Measurements from ENCODE around the gene MYO9A.

MYO9A gene, protein sequence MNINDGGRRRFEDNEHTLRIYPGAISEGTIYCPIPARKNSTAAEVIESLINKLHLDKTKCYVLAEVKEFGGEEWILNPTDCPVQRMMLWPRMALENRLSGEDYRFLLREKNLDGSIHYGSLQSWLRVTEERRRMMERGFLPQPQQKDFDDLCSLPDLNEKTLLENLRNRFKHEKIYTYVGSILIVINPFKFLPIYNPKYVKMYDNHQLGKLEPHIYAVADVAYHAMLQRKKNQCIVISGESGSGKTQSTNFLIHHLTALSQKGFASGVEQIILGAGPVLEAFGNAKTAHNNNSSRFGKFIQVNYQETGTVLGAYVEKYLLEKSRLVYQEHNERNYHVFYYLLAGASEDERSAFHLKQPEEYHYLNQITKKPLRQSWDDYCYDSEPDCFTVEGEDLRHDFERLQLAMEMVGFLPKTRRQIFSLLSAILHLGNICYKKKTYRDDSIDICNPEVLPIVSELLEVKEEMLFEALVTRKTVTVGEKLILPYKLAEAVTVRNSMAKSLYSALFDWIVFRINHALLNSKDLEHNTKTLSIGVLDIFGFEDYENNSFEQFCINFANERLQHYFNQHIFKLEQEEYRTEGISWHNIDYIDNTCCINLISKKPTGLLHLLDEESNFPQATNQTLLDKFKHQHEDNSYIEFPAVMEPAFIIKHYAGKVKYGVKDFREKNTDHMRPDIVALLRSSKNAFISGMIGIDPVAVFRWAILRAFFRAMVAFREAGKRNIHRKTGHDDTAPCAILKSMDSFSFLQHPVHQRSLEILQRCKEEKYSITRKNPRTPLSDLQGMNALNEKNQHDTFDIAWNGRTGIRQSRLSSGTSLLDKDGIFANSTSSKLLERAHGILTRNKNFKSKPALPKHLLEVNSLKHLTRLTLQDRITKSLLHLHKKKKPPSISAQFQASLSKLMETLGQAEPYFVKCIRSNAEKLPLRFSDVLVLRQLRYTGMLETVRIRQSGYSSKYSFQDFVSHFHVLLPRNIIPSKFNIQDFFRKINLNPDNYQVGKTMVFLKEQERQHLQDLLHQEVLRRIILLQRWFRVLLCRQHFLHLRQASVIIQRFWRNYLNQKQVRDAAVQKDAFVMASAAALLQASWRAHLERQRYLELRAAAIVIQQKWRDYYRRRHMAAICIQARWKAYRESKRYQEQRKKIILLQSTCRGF (N-terminal part only)
- long read RNA-seq, donor 1: 0 reads
- long read RNA-seq, donor 2: 0 reads
- long read RNA-seq, donor 3, partial matches to known transcripts: 0 of 1 reads
- long read RNA-seq, donor 3, other reads (novel, unspliced or antisense): 0 of 1 reads
- long read RNA-seq, donor 4, full-length matches to known transcripts: 1 of 6 reads
- long read RNA-seq, donor 4, partial matches to known transcripts: 5 of 6 reads
- long read RNA-seq, donor 4, other reads (novel, unspliced or antisense): 0 of 6 reads
- long read RNA-seq, donor 5: 0 reads
- long read RNA-seq, donor 6, full-length matches to known transcripts: 2 of 35 reads
- long read RNA-seq, donor 6, partial matches to known transcripts: 33 of 35 reads
- long read RNA-seq, donor 6, other reads (novel, unspliced or antisense): 0 of 35 reads
- long read RNA-seq, donor 7: 0 reads
- long read RNA-seq, donor 8, full-length matches to known transcripts: 1 of 6 reads
- long read RNA-seq, donor 8, partial matches to known transcripts: 5 of 6 reads
- long read RNA-seq, donor 8, other reads (novel, unspliced or antisense): 0 of 6 reads

DNA sequence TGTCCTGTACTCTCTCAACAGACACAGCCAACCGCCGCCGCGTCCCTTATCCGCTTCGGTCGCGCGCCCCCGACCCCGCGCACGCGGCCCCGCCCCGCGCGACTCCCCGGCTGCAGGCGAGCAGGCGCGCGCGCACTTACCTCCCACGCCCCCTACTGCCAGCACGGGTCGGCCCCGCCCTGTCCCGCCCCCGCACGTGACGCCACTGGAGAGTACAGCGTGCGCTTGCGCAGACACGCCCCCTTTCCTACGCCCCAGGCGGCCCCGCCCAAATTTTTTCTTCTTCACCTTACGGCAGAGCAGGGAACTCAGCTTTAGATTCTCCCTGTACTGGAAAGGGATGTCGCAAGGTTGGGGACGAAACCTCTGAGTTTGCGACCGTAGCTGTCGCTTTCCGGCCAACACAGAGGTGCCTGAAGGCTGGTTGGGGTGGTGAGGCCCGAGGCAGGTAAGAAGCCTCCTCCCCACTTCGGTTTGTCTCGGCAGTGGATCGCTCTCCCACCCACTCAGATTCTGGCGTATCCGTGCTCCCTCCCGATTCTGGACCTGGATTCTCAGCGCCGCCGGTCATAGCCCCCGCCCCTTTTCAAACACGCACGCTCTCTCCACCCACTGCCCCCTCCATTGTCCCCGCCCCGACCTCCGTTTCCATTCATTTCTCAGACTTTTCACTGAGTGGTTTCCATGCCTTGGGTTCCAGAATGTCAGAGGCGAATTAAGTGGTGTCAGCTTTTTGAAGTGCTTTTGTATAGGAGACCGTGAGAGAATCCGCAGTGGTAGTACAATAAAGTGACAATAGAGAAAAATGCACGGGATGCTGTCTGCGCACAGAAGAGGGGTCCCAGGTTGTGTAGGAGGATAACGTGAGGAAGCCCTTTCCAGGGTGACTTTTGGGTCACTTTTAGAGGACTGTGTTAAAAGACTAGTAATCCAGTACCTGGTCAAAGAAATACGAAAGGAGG, at the start of gene MYO9A, which contains the start of gene SENP8:
TSS of gene MYO9A (minus strand) at position 134 of the 962 bp plus-strand sequence. CDS start 71,587 bp downstream, outside the sequence.
TSS of gene SENP8 (plus strand) at position 387 of the 962 bp plus-strand sequence. CDS start 21,221 bp downstream, outside the sequence.
- DNase-seq: peak; percentile 98

DNA sequence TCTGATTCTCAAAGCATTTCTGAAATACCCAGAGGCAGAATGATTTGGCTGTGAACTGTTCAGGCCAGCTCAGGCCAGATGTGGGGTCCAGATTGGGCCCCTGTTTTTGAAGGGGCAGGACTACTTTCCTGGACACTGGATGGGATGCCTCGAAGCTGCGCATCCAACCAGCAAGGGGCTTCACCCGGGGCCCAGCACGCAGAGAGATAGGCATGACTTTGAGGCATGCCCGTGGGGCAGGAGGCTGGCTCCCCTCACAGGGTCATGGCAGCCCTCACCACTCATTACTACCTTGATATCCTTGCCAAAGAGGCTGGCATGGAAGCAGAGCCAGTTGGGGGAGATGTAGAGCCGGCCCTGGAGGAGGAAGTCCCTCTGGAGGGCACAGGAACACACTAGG, 49.5 kb upstream of the MYO9A start:
- DNase-seq: no peak

DNA sequence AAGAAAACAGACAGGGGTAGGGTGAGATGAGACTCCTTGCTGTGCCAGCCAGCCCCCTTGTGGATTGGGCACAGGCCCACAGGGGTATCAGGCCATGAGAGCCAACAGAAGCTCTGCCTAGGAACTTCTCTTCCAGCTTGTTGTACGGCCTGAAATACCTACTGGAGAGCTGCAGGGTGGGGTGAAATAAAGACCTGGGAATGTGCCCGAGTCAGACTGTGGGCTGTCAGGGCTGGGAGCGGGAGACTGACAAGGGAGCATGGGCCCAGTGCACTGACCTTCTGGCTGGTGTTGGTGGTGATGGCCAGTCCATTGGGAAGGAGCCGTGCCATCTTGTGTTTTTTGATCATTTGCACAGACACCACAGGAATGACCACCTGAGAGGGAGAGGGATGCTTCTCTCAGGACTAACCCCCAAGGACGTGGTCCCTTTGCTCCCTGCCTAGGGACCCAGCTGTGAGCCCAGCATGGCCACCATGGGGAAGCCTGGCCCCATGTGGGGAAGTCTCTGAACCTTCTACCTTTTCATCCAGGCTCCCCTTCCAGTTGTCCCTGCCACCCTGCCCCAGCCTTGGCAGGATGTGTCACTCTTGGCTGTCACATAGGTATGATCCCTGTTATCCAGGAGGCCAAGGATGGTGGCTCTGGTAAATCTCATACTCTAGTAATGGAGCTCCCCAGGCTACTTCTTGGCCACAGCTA, 48.9 kb upstream of the MYO9A start:
- DNase-seq: no peak

DNA sequence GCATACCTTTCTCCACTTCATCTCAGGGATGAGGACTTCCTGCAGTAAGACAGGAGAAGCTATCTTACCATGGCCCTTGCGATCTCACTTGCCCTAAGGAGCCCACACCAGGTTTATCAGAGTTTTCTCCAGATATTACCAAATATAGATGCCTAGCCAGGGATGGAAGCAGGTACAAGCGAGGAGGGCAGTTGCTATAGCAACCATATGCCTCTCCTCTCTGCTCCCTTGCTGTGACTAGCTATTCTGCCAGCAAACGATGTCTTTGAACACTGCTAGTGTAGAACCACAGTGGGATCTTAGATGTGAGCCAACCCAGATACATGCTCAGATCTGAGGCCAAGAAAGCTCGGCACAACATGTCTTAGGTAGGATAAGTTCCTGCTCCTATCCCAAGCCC, 45.8 kb upstream of the MYO9A start:
- DNase-seq: no peak

DNA sequence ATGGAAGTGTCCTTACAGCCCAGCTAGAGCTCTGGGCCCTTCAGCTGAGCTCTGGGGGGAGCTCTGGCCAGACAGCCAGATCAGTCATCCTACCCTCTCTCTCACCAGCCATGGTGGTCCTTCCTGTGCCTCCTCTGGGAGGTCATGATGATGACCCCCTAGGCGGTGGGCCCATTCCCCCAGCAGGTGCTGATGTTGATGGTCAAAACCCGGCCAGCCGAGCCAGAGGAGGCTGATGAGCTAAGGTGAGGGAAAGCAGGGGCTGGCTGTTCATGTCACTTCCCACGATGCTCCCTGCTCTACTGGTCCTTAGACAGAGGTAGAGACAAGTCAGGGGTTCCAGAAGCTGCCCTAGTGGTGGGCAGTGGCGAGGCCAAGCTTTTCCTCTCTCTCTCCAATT, 44.6 kb upstream of the MYO9A start:
- no peak for DNase-seq

DNA sequence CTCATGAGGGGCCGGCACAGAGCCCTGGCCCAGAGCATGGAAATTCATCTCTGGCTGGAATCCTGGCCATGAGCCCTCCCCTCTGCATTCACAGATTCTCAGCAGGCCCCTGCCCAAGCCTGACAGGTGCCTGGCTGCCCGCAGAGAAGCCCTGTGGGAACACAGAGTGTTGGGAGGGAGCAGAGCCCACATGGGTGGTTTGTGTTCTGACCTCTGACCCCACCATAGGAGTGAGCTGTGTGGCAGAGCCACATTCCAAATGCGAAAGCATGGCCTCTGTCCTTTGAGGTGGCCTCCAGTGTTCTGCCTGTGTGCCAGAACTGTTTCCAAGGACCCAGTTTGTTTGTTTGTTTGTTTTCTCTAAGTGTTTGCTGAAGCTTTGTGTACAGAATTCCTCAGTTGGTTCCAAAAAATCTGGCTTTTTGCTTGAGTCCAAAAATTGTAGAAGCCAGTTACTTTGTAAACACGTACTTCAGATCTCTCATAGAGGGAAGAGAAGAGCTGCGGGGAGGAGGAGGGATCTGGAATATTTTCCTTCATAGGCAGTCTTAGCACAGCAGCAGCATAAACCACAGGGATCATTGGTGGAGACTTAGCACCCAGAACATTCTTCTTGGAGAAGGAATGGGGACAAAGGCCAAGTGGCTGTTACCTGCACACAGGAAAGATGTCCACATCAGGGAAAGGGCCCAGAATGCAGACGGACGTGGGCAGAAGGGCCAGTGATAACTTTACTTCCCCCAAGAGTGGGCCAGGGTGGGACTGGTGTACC, 43.6 kb upstream of the MYO9A start:
- DNase-seq: no peak

DNA sequence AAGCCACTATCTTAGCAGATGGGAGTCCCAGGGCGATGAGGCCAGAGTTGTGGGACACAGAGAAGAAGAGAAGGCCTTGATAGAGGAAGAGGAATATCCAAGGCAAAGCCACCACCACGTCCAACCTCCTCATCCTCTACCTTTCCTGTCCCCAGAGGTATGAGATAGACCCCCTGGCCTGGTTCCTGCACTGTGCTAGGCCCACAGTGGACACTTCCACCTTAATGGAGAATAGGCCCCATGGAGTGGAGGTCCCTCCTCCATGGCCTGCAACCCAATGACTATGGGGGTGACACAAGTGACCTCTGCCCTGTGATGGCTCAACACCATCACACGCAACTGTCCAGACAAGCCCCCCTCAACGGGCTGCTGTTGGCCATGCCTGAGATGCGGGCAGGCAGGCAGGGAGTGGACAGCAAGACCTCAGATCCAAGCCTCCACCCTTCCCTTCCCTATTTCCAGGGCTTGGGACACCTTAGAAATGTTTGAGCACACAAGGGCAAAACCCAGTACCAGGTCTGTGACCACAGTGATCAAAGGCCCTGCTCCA, 42.8 kb upstream of the MYO9A start:
- no peak for DNase-seq

DNA sequence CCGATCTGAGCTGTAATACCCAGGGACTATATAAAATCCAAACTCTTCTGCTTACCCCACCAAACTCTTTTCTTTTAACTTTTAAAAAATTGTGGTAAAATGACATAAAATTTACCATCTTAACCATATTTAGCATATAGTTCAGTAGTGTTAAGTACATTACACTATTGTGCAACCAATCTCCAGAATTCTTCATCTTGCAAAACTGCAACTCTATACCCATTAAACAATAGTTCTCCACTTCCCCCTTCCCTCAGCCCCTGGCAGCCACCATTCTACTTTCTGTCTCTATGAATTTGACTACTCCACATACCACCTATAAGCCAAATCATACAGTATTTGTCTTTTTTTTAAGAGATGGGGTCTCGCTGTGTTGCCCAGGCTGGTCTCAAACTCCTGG, 39.0 kb upstream of the MYO9A start:
- no peak for DNase-seq

DNA sequence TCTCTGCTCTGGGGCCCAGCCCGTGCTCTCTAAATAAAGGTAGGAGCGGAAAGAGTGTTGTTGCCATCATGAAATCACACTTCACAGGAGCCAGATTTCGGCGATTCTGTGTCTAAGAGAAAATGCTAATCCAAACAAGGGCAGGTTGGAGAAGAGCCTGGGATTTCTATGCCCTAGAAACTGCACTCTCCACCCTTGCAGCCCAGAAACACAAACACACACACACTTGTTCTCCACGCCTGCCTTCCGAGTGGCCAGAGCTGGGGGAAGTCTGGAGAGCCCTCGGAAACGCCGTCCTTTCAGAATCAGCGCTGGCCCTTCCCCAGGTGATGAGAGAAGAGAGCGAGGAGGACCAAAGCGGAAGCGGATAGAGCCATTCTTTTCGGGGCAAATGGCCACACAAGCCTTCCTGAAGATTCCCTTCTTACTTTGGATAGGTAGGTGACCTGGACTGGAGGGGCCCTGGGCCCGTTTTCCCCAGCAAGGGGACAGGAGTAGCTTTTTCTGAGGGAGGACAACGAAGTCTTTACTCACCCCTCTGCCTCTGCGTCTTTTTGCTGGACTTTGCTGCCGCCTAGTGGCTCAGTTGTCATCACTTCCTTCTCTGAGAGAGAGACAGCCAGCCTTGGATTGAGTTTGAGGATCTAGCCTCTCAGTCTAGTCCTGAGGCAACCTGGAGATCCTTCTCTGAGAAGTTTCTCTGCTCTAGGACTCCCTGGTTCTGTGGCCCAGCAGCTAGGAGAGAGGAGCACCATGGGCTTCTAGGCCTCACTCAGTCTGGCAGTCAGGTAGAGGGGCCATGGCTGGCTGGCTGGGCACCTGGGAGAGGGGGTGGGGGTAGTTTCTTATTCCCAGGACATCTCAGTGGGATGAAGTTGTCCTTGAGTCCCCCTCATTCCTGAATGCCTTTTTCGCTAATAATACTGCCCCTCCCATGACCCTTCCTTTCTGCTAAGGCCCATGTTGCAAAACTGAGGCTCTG, 38.0 kb upstream of the MYO9A start:
- peak; percentile 87 for DNase-seq

DNA sequence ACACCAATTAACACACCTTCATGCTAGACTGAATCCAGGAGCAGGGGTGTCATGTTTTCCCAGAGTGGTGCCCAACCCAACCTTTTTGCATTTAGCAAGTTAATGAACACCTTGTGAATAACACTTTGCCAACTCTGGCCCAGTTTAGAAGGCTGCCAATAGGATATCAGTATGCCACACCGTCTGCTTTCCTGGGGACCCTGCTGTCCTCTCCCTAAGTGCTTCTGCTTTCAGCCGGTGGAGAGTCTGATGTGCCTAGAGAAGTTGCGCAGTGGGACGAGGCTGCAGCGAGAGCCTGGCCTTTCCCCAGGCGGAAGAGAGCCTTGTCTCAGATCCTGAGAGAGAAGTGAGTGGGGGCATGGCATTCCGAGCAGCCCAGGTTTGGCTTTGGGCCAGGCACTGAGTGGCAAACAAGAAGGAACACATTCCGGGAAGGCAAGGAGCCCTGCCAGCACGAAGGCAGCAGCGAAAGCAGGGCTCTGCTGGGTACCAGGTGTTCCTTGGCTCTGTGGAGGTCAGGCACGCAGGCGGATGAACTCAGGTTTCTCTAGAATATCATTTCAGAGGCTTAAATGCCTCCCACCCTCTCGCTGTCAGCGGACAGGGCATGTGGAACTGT, 37.2 kb upstream of the MYO9A start:
- DNase-seq: peak; percentile 77

DNA sequence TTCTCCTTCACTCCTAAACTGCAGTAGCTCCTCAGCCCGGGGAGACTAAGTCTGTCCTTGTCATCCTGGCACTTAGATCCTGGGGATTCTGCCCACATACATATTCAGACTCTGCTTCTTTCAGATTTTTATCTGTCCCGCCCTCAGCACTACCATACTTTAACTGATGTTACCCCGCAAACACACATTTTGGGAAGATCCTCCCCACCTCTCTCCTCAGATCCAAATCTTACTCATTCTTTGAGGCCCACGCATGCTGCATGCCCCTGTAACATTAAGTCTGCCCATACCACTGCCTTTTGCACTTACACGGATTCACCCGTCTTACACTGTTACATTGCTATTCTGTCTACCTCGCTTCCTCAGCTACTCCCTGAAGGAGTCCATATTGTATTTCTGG, 36.4 kb upstream of the MYO9A start:
- no peak for DNase-seq

DNA sequence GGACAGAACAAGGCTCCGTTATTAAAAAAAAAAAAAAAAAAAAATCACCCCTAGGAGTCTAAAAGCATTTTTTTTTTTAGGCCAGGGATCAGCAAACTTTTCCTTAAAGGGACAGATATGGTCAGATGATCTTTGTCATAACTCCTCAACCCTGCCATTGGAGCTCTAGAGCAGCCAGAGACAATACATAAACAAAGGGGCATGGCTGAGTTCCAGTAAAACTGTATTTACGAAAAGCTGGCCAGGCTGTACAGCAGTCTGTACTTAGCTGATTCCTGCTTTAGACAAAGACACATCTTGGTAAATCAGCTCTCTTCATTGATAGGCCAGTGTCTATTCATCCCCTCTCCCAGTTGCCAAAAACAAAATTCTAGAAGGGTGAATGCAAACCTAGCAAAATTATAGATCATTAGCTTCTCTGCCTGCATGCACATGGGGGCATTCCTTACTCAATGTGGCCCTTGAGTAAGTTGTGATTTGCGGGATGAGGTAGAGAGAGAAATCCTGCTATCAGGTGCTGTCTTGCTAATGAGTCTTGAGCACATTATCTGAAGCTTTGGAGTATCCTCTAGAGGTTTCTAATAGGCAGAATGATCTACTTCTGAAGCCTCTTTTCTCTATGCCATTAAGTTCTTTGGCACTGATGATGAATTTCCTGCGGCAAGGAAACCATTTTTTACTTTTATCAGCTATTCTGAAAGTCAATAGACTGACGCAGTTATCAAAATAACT, 35.5 kb upstream of the MYO9A start:
- no peak for DNase-seq

DNA sequence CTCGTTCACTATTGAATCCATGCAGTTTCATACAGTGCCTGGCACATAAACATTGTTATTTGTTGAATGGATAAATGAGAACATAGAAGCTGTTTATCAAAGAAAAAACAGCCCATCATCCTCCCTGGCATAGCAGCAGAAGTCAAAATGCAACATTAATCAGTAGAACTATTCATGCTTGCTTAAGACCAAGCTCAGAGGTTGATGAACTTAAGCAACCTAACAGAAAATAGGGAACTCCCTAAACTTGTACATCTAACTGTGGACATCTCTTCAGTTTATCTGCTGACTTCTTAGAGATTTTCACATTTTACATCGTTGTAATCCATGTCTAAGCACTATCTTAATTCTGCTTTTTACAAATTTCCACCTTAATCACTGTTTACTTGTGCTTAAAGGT, 29.5 kb upstream of the MYO9A start:
- DNase-seq: no peak

DNA sequence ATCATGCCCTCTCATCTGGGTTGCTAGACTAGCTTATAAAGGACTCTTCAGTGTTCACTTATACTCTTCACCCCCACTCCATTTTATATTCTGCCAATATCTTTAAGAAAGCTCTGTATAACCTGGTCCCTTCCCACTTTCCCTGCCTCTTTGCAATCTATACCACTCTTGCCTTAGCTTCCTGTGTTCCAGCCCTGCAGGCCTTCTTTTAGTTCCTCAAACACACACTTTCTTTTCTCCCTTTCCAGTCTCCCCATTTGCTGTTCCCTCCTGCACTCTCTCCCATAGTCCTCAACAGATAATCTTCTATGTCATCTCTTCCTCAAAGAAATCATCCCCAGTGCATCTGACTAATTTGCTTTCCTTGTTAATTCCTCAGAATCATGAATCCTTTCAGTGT, 29.0 kb upstream of the MYO9A start:
- DNase-seq: no peak

DNA sequence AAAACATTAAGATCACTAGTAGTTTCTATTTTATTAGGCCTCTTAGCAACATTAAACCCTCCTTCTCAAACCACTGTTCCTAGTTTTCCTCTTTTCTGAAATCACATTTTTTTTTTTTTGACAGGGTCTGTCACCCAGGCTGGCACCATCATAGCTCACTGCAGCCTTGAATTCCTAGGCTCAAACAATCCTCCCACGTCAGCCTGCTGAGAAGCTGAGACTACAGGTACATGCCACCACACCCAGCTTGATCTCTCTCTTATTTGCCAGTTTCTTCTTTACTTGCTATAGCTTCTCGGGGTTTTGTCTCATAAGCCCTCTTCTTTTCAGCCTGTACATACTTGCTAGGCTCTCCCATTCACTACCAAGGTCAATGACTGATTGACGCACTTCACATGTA, 28.3 kb upstream of the MYO9A start:
- no peak for DNase-seq
